DOHH2 (cell line): ENCODE measurements around the gene PPP3R2.

Source experiments
- H3F3A ChIP-seq: fragments of 200-600 bp; sonication (generic), shearing (Covaris generic); 2 replicates; pipeline ENCODE4 v1.6.0; 2016; ENCODE audit warnings: antibody characterized with exemption, mild to moderate bottlenecking; ENCODE audit not compliant: control insufficient read depth, insufficient read depth
- H3K27ac ChIP-seq: fragments of 200-600 bp; sonication (generic); 2 replicates; pipeline ENCODE4 v1.5.1; 2014; ENCODE audit warnings: low read depth, mild to moderate bottlenecking, low read length, moderate library complexity
- H3K27me3 ChIP-seq: fragments of 200-600 bp; sonication (generic); 2 replicates; pipeline ENCODE4 v1.6.1; 2014; ENCODE audit warnings: mild to moderate bottlenecking, low read length, mixed read lengths; ENCODE audit not compliant: control insufficient read depth
- H3K36me3 ChIP-seq: fragments of 200-600 bp; sonication (generic); 2 replicates; pipeline ENCODE4 v1.6.1; 2014; ENCODE audit warnings: mild to moderate bottlenecking, low read length, moderate library complexity, mixed read lengths; ENCODE audit not compliant: control insufficient read depth
- H3K4me1 ChIP-seq: fragments of 200-600 bp; sonication (generic); 2 replicates; pipeline ENCODE4 v1.6.1; 2014; ENCODE audit warnings: mild to moderate bottlenecking, low read length, mixed read lengths; ENCODE audit not compliant: control insufficient read depth
- H3K4me2 ChIP-seq: fragments of 200-600 bp; sonication (generic); 2 replicates; pipeline ENCODE4 v1.6.0; 2014; ENCODE audit warnings: mild to moderate bottlenecking, low read length, moderate library complexity
- H3K4me3 ChIP-seq: fragments of 200-600 bp; sonication (generic); 2 replicates; pipeline ENCODE4 v1.5.1; 2014; ENCODE audit warnings: mild to moderate bottlenecking, low read length, mixed read lengths
- H3K79me2 ChIP-seq: fragments of 200-600 bp; sonication (generic); 2 replicates; pipeline ENCODE4 v1.6.1; 2014; ENCODE audit warnings: mild to moderate bottlenecking, low read length, mixed read lengths; ENCODE audit not compliant: control insufficient read depth
- H3K9me2 ChIP-seq: fragments of 200-600 bp; sonication (generic); replicated peaks from 2 replicates; pipeline ENCODE4 v1.6.1; 2014; ENCODE audit warnings: mild to moderate bottlenecking, low read length, mixed read lengths; ENCODE audit not compliant: control insufficient read depth
- H3K9me3 ChIP-seq: fragments of 200-600 bp; sonication (generic); 2 replicates; pipeline ENCODE4 v1.6.1; 2014; ENCODE audit warnings: antibody characterized with exemption, low read length, mixed read lengths; ENCODE audit not compliant: control insufficient read depth, insufficient read depth
- H4K20me1 ChIP-seq: fragments of 200-600 bp; sonication (generic); 2 replicates; pipeline ENCODE4 v1.6.0; 2014; ENCODE audit warnings: low read depth, mild to moderate bottlenecking, antibody characterized with exemption, low read length, moderate library complexity; ENCODE audit not compliant: control insufficient read depth, insufficient read depth
- CTCF ChIP-seq: fragments of 200-600 bp; sonication (generic); IDR thresholded peaks from one replicate; pipeline ENCODE4 v1.5.1; 2014; ENCODE audit warnings: antibody characterized with exemption, mild to moderate bottlenecking, low read depth, low read length; ENCODE audit not compliant: poor library complexity, severe bottlenecking
- EZH2phosphoT487 ChIP-seq: fragments of 200-600 bp; sonication (generic); IDR thresholded peaks from 2 replicates; pipeline ENCODE4 v1.6.1; 2017; ENCODE audit warnings: borderline replicate concordance, mild to moderate bottlenecking, antibody characterized with exemption, low read length, moderate library complexity, mixed read lengths

The PPP3R2 gene

GRCh38 chr9:101635473-101635872 is 40.7 kb upstream of the PPP3R2 start:
- no peaks in the 10 kb centered on the region for H3K4me1 ChIP-seq
- no peak overlapping the region for H3K4me3 ChIP-seq
- H3K9me3 ChIP-seq = no peaks in the 10 kb centered on the region
- TF ChIP-seq EZH2phosphoT487 (no peak), CTCF (no peak)
- no peaks in the 10 kb centered on the region for H3K27me3 ChIP-seq
- H3K9me2 ChIP-seq = no peaks in the 10 kb centered on the region
- H3K4me2 ChIP-seq = no peak overlapping the region
- no peaks in the 10 kb centered on the region for H3K36me3 ChIP-seq
- H3K27ac ChIP-seq = no peak overlapping the region
- no peaks in the 10 kb centered on the region for H3K79me2 ChIP-seq
- no peaks in the 10 kb centered on the region for H3F3A ChIP-seq
- H4K20me1 ChIP-seq = no peaks in the 10 kb centered on the region

DNA sequence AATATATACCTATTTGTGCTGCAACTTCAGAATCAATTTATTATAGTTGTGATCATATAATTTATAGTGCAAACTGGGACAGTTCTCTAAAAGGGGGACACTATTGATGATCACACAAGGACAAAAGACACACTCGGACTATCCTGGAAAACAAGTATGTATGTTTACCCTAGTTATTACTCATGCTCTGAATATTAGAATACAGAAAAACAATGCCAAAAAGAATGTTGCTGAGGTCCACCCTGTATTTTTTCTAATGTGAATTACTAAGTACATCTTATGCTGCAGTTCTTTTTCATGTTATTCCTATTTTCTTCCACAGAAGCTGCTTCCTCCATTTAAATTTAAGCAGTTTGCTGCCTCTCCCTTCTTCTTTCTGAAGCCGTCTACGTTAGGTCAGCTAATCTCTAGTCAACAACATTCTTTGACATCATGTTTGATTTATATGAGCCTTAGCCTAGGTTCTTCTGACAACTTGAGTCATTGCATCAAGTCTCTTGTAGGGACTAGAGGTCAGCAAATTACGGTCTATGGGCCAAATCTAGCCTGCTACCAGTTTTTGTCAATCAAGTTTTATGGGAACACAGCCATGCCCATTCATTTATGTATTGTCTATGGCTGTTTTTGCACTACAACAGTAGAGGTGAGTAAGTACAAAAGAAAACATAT is 40.1 kb upstream of the PPP3R2 start:
- Histone ChIP-seq H3K4me3 (no peak overlapping the region), H3F3A (no peaks in the 10 kb centered on the region), H3K4me2 (no peak overlapping the region), H4K20me1 (no peaks in the 10 kb centered on the region), H3K9me3 (no peaks in the 10 kb centered on the region), H3K36me3 (no peaks in the 10 kb centered on the region), H3K27me3 (no peaks in the 10 kb centered on the region), H3K9me2 (no peaks in the 10 kb centered on the region), H3K79me2 (no peaks in the 10 kb centered on the region), H3K27ac (no peak overlapping the region), H3K4me1 (no peaks in the 10 kb centered on the region)
- no peak for TF ChIP-seq EZH2phosphoT487
- TF ChIP-seq CTCF = no peak

GRCh38 chr9:101632611-101633010 is 37.8 kb upstream of the PPP3R2 start:
- no peaks in the 10 kb centered on the region for H3F3A ChIP-seq
- no peaks in the 10 kb centered on the region for H3K9me3 ChIP-seq
- TF ChIP-seq EZH2phosphoT487 (no peak), CTCF (no peak)
- no peak overlapping the region for H3K27ac ChIP-seq
- no peaks in the 10 kb centered on the region for H3K79me2 ChIP-seq
- no peaks in the 10 kb centered on the region for H3K27me3 ChIP-seq
- H3K4me3 ChIP-seq = no peak overlapping the region
- H4K20me1 ChIP-seq = no peaks in the 10 kb centered on the region
- no peak overlapping the region for H3K4me2 ChIP-seq
- no peaks in the 10 kb centered on the region for H3K9me2 ChIP-seq
- H3K36me3 ChIP-seq = no peaks in the 10 kb centered on the region
- no peaks in the 10 kb centered on the region for H3K4me1 ChIP-seq

GRCh38 chr9:101631892-101632291 is 37.1 kb upstream of the PPP3R2 start:
- H3K4me3 ChIP-seq = no peak overlapping the region
- no peaks in the 10 kb centered on the region for H3K9me2 ChIP-seq
- TF ChIP-seq CTCF (no peak), EZH2phosphoT487 (no peak)
- no peak overlapping the region for H3K27ac ChIP-seq
- no peaks in the 10 kb centered on the region for H4K20me1 ChIP-seq
- H3K79me2 ChIP-seq = no peaks in the 10 kb centered on the region
- H3K27me3 ChIP-seq = no peaks in the 10 kb centered on the region
- H3F3A ChIP-seq = no peaks in the 10 kb centered on the region
- H3K4me1 ChIP-seq = no peaks in the 10 kb centered on the region
- no peak overlapping the region for H3K4me2 ChIP-seq
- no peaks in the 10 kb centered on the region for H3K36me3 ChIP-seq
- no peaks in the 10 kb centered on the region for H3K9me3 ChIP-seq
